ENCODE measurements around the gene KASH5.

DNA sequence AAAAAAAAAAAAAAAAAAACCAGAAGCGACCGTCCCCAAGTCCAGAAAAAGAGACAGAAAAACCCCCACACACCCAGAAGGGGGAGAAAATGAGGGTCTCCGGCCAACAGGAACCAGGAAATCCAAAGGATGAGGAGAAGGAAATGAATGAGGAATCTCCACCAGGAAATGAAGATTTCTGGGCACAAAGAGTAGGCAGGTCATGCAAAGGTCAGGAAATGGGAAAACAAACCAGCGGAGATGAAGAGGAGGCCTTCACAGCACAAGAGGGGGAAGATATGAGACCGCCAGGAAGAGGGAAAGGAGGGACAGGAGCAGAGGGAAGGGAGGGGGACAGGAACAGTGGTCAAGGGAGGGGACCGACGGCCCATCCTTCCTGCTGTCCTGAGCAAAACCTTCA is 31.7 kb upstream of the KASH5 start:
- no peak for TF ChIP-seq EZH2 (IDR thresholded peaks at IDR 0.05)
- no peak for TF ChIP-seq POLR2AphosphoS5 (IDR thresholded peaks at IDR 0.05; ENCODE audit: borderline replicate concordance, low read depth, low read length)
- TF ChIP-seq FOXP2 (optimal IDR thresholded peaks at IDR 0.05; ENCODE audit: control extremely low read depth, extremely low read length, insufficient read depth) = no peak

Data from SK-N-MC (cell line).